Measurements from ENCODE around the gene SLC36A1.

Gene SLC36A1

GRCh38 chr5:151454166-151454565 lies 6.8 kb downstream of the SLC36A1 start:
- peak; percentile 16 for DNase-seq

DNA sequence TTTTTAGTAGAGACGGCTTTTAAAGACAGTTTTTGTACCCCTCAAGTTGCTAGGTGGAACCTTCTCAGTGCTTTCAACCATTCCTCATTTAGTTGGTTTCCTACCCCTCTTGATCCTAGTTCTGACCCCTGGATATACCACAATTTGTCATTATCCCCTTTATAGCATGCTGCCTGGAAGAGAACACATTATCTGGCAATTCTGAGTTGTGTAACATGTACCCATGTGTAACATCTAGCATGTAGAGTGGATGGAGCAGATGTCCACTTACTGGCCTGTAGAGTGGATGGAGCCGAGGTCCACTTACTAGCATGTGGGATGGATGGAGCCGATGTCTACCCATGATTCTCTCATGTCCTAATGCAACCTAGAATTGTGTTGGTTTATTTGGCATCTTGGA lies 7.5 kb downstream of the SLC36A1 start:
- no peak for DNase-seq

DNA sequence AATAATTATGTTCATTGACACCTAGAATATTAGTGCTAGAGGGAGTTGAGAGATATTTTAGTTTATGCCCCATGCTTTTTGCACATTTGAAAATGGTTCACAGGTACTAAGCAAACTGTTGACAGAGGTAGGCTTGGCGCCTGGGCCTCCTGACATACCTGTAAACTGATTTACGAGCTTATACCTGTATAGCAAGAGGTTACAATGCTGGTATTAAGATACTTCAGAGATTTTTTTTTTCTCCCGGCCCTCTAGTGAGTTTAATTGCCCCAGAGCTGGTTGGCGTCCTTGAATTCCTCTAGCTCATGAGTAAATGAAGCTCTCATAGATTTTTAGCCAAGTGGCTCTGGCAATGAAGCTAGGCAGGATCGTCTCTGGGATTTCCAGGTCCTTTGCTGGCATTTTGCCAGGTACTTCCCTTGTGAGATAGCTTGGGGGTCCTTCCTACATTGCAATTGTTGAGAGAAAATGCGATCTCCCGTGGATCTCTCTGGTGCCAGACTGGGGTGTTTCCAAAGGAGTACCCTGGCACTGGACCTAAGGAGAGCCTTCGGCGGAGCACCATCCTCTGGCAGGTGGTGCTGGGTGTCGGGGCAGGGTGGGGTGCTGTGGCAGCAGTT lies 9.0 kb downstream of the SLC36A1 start:
- DNase-seq = no peak

DNA sequence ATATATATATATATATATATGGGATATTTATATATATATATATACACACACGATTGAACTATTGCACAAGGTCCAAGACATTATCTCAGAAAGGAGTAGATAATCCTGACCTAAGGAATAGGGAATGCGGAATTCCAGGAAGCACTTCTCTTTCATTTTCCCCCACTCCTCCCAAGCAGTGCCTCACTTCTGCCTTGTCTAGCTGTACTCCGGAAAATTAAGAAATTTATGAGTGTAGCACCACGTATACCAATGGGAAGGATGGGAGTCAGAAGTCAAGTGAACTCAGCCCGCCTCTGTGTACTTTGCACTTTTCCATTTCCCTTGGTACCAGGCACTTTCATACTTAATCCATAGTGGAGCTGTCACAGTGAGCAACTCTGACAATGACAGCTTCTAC lies 10.9 kb downstream of the SLC36A1 start:
- DNase-seq = no peak

GRCh38 chr5:151459680-151460324 lies 12.4 kb downstream of the SLC36A1 start:
- DNase-seq = no peak

GRCh38 chr5:151461312-151461711 lies 13.9 kb downstream of the SLC36A1 start:
- DNase-seq = no peak

GRCh38 chr5:151463137-151464029 lies 16.0 kb downstream of the SLC36A1 start:
- DNase-seq = peak; percentile 23

- DNase-seq = no peak
Measured at GRCh38 chr5:151464101-151464500, 16.7 kb downstream of the SLC36A1 start.

GRCh38 chr5:151465476-151465875 lies 18.1 kb downstream of the SLC36A1 start:
- no peak for DNase-seq

- DNase-seq = no peak
Measured at GRCh38 chr5:151467576-151467975, 20.2 kb downstream of the SLC36A1 start.

- peak; percentile 18 for DNase-seq
Measured at GRCh38 chr5:151469386-151469785, 22.0 kb downstream of the SLC36A1 start.

- peak; percentile 93 for DNase-seq
Measured at GRCh38 chr5:151469992-151470391, 22.6 kb downstream of the SLC36A1 start.

- peak; percentile 79 for DNase-seq
Measured at GRCh38 chr5:151470439-151470838, 23.0 kb downstream of the SLC36A1 start.

DNA sequence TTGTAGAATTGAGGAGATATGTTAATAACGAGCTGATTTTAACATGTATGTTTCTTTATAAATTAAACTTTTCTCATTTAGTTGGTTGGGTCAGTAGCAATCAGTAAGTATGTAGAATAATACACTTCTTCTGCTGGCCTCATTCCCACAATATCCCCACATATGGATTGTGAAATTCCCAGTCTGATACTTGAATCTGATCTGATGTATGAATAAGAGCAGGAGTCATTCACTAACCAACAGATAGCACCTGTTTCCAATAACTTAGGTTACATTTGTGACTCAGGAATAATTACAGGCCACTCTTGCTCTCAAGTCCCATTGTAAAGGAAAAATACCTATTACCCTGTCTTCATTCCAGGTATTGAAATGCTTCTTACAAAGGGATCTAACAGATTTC lies 23.9 kb downstream of the SLC36A1 start:
- DNase-seq = peak; percentile 61

DNA sequence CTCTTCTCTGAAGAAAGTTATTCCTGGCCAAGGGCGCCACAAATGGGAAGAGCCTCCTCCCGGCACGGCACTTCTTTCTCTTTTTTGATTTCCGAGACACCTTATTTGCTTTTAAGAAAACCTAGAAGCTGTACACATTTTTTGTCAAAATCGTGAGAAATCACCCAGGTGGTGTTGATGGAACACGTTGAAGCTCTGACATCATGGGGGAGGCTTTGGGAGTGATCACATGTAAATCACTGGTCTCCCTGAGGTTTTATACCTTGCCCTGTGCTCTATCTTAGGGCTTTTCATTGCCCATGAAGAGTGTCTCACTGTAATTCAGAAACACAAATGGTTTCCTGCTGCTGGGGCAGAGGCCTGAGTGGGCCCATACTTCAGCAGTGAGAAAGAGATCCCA lies 27.4 kb downstream of the SLC36A1 start:
- no peak for DNase-seq

DNA sequence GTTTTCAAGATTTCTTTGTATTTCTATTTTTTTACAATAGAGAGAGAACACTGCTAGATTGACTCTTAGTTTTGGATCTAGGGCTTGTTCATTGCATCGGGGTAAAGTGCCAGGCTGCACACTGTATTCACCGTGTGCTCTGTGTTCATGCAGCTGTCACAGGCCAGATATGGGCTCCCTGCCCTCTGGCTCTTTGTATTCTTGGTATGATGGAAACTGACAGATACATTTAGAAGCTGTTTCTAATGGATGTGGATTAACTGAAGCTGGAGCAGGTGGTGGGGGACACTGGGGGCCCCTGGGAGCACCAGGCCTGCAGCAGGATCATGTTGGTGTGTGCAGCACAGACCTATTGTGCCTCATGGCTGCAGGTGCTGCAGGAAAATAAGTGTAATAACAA lies 28.0 kb downstream of the SLC36A1 start:
- DNase-seq = no peak

- peak; percentile 11 for DNase-seq
Measured at GRCh38 chr5:151476016-151476415, 28.6 kb downstream of the SLC36A1 start.

GRCh38 chr5:151477101-151477500 lies 29.7 kb downstream of the SLC36A1 start:
- DNase-seq = peak; percentile 71

GRCh38 chr5:151480384-151481293 lies 33.2 kb downstream of the SLC36A1 start:
- DNase-seq = no peak

DNA sequence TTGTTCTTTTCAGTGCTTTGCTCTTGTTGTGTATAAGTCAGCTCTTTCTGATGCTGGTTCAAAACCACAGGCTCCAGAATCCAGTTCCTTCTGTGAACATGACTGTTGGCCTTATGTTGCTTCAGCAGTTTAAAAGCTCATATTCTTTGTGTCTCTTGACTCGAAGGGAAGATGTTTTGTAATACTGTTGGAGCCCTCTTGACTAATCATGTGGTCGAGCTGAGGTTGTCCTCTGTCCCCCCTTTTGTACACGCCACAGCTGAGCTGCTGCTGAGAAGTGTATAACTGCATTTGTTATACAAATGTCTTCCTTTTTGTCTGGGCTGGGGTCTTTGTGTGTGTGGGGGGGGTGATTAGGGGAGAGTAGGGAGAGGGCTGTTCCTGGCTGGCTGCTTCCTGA lies 35.8 kb downstream of the SLC36A1 start:
- no peak for DNase-seq

DNA sequence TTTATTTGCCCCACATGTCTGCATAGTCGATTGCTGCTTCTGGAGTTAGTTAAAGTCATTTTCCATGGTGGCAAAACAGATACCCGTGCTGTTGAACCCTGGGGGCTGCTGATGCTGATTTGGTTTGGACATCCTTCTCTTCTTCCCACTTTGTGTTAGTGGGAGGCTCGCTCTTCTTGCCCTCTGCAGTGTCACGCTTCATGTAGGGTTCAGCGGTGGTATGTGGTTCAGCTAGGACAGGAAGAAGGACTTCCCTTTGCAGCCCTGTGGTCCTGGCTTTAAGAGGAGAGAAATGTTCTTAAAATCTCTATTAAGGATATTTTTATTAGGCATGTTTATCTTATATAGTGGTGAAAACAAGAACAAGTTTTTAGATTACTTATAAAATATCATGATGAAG lies 36.2 kb downstream of the SLC36A1 start:
- no peak for DNase-seq

GRCh38 chr5:151487544-151487943 lies 40.1 kb downstream of the SLC36A1 start:
- no peak for DNase-seq

GRCh38 chr5:151490627-151491026 lies 43.2 kb downstream of the SLC36A1 start:
- no peak for DNase-seq
